HG03469 (cell line): ENCODE results near the gene SMU1.
"Not testable (repeated sequence)": the region's sequence is repeated elsewhere in the genome, so short reads cannot be mapped to it uniquely, and the experiment has no call there.

Experiments used
- ATAC-seq: cut with Tn5 transposase; IDR thresholded peaks from one replicate; pipeline ENCODE4 v1.9.1; 2021; ENCODE audit warnings: mild to moderate bottlenecking, moderate library complexity, moderate number of reproducible peaks; ENCODE audit not compliant: unreplicated experiment

SMU1 gene

DNA sequence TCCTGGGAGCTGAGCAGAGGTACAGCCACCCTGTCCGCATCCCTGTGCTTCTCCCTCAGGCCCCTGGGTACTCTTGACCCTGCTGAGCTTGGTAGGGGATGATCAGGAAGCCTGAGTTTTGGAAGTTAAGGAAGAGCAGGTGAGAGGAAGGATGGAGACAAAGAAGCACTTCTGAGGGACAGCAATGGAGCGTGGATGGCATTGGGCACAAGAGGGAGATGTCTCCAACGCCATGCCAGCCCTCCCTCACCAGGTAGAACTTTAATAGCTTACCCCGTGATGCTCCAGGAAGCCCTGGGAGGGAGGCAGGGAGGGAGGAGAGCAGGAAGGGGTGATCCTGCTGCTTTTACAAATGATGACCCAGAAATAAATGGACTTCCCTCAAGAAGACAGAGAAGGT, 29.9 kb upstream of the SMU1 start:
- no peak for ATAC-seq

DNA sequence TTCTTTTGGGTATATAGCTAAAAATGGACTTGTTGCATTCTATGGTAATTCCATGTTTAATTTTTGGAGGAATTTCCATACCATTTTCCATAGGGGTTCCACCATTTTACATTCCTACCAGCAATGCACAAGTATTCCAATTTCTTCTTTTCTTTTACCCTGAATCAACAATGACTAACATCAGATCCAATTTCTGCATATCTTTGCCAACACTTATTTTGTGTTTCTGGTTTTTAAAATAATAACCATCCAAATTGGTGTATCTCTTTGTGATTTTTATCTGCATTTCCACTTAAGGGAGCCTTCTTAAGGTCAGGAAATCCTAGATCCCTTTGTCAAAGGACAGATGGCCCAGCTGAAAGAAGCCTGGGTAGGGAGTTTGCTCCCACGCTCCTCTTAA, 29.5 kb upstream of the SMU1 start:
- ATAC-seq: no peak

DNA sequence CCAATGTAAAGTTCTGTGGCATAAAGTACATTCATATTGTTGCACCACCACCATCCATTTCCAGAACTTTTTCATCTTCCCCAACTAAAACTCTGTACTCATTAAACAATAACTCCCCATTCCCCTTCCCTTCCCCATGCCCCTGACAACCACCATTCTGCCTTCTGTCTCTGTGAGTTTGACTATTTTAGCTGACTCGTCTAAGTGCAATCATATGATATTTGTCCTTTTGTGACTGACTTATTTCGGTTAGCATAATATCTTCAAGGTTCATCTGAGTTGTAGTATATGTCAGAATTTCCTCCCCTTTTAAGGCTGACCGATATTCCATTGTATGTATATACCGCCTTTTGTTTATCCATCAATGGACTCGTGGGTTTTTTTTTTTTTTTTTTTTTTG, 29.0 kb upstream of the SMU1 start:
- ATAC-seq: no peak

DNA sequence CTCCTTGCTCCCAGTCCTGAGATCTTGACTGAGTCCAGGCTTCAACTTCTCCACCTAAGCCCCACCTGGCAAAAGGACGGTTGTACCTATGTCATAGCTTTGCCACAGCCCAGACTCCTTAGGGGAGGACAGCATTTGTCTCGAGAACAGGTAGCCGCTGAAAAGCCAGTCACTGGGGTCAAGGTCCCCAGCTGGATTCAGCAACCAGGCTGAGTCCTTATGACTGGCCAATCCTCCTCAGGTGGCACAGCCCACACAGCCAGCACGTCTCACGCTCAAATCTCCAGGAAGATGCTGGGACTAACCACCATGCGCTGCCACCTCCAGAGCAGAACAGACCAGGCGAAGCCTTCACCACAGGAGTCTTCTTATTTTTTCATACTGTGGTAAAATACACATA, 27.9 kb upstream of the SMU1 start:
- ATAC-seq: no peak

DNA sequence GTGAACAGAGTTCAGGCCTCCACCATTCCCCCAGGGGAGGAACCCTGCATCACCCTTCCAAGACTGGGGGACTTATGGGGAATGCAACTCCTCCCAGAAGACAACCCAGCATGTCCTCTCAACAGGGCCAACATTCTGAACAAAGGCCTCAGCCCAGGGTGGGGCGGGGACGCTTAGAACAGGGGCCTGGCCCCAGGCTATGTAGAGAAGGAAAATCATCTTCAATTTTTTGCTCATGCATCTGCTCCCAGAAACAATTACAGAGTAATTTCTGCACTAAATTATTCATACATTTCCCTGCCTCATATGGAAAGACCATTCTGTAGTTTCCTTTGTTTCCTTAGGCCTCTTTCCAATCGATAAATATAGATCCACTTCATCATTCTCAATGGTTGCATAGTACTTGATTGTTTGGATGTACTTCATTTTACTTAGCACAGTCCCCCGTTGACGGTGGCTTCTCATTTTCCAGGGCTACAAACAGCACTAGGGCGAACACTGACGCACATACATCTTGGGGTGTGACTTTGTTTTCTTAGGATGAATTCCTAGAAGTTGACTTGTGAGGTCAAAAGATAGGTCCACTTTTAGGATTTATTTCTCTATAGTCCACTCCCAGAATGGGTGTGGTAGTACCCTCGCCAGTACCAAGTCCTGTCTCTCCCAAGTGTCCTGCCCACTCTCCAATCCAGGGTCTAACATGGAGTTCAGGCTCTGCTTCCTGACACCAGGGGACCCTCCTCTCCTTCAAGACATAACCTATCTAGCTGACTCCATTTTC, 27.2 kb upstream of the SMU1 start:
- ATAC-seq: no peak

DNA sequence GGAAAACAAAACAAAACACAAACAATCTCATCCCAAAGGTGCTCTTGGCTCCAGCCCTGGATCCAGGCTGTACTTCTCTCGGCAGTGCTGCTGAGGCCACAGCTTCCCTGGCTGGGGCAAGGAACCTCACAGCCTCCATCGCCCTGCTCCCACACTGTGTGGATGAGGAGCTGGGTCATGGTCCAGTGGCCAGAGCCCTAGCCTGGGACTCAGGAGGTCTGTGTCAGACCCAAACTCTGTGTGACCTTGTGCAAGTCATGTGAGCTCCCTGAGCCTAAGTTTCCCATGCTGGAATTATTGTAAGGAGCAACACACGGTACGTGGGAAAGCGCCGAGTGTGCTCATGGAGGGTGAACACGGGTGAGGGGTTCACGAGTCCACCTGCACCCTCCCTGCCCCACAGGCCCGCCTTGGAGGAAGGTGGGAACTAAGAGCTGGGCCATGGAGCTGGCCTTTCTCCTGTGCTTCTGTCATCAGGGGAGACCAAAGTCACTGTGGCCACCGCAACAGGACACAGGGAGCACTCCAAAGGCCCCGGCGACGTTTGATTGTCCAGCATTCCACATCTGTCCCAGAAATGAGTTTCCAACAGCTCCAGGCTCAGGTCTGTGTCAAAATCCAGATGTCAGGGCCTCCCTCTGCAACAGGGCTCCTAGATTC, 26.2 kb upstream of the SMU1 start:
- ATAC-seq: no peak

DNA sequence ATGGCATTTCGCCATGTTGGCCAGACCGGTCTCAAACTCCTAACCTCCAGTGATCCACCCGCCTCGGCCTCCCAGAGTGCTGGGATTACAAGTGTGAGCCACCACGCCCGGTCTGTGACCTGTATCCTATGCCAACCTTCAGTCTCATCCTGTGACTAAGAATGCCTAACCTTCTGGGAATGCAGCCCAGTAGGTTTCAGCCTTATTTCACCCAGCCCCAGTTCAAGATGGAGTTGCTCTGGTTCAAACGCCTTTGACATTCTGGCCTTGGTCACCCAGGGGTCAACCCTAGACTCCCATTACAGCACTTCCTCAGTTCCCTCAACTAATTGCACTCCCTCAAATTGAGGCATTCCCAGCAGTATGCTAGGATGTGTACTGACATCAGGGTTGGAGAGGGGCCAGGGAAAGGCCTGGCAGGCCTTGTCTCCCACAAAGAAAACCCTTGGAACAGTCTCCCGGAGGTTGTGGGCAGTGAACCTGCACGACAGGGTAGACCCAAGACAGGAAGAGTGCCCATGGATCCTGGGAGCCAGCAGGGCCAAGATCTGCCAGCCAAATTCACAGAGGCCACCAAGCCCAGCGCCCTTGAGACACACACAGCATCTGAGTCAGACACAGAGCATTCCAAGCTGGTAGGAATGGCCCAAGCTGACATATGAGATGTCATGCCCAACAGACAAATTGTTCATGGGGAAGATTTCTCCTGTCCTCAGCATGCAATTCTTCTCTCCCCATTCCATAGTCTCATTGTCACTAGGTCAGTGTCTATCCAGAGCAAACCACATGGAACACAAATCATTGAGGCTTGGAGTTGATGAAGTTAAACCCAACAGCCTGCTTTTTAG, 24.9 kb upstream of the SMU1 start:
- no peak for ATAC-seq

DNA sequence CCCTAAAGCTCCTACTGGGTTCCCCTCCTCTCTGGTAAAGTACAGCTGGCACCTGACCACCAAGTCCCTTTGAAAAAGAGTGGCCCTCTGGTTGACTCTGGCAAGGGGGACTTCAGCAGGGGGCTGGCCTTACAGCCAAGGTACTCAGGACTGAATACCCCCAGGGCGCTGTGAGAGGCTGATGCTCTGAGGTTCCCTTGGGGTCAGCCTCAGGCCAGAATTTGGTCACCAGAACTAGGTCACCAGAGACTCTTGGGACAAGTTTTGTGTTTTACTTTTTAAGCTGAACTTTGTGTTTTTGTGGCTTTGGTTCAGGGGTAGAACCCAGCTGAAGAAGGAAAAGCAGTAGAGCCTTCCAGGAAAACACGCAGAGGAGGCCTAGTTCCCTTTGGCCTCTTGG, 23.3 kb upstream of the SMU1 start:
- no peak for ATAC-seq

DNA sequence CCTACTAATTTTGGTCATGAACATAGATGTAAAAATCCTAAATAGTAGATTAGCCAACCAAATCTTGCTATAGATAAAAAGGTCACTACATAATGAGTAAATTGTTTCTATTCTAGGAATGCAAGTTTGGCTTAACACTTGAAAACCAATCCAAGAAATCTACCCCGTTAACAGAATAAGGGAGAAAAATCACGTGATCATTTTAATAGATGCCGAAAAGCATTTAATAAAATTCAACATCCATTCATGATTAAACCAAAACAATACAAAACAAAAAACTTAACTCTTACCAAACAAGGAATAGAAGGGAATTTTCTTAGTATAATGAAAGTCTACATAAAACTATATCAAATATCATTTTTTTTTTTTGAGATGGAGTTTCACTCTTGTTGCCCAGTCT, 20.7 kb upstream of the SMU1 start:
- no peak for ATAC-seq

DNA sequence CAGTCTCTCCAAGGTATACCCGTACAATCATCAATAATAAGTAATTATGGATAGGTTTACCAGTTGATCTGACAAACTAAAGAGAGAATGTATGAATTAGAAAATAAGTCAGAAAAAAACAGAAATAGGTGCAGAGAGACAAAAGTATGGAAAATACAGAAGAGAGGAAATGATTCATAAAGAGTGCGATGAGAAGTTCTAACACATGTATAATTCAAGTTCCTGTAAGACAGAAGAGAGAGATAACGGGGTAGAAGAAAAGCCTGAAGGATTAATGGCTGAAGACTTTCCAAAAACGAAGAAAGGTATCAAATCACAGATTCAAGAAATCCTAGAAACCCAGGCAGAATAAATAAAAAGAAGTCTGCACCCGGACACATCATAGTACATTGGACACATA, 16.2 kb upstream of the SMU1 start:
- ATAC-seq: no peak

DNA sequence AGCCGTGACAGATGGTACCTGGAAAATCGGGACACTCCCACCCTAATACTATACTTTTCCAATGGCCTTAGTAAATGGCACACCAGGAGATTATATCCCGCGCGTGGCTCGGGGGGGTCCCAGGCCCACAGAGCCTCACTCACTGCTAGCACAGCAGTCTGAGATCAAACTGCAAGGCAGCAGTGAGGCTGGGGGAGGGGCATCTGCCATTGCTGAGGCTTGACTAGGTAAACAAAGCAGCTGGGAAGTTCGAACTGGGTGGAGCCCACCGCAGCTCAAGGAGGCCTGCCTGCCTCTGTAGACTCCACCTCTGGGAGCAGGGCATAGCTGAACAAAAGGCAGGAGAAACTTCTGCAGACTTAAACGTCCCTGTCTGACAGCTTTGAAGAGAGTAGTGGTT, 9.2 kb upstream of the SMU1 start:
- ATAC-seq: not testable (repeated sequence)

DNA sequence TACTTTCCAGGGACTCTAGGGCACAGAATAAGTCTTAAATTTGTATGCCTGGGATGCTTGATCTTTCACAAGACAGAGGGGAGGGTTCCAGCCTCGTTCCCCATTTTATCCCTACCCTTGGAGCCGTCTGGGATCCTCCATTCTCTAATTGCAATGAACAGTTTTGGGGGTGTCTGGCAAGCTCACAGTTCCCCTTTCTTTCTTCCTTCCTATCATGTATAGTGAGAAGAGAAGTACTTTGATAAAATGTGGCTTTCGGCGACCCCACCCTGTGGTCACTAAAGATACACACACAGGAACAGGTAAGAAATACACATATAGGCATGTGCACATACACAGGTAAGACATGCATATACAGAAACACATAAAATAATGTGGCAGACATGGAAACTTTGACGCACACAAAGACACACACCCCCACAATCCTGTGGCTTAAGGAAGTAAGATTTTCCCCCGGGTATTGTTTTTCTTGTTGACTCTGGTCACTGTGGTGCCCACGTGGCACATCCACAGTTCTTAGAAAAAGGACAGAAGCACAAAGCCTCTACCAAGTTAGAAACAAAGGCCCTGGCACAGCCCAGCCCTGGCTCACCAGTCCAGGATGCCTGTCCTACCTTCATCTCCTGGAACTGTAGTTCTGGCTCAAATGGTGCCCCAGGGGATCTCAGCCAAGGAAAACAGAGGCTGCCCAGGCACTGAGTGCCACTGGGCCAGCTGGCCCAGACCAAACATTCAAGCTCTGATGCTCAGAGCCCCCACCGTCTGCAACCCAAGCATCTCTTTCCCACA, 6.3 kb upstream of the SMU1 start:
- ATAC-seq: no peak

DNA sequence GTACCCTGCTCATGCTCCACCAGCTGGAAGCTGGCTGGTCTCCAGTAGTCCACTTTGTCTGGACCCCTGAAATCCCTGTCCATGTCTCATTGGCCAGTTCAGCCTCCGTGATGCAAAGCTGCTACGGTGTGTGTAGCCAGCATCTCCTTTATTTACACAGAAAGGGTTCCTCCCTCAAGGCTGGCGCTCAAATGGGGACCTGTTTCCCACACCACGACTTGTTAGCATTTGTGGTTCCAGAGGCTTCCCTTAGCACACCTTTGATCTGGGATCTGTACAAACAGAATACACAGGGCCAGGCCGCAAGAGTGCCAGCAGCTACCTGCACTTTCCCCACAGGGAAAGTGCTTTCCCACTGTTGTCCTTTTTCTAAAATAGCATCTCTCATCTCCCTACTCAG, 5.7 kb upstream of the SMU1 start:
- ATAC-seq: no peak

DNA sequence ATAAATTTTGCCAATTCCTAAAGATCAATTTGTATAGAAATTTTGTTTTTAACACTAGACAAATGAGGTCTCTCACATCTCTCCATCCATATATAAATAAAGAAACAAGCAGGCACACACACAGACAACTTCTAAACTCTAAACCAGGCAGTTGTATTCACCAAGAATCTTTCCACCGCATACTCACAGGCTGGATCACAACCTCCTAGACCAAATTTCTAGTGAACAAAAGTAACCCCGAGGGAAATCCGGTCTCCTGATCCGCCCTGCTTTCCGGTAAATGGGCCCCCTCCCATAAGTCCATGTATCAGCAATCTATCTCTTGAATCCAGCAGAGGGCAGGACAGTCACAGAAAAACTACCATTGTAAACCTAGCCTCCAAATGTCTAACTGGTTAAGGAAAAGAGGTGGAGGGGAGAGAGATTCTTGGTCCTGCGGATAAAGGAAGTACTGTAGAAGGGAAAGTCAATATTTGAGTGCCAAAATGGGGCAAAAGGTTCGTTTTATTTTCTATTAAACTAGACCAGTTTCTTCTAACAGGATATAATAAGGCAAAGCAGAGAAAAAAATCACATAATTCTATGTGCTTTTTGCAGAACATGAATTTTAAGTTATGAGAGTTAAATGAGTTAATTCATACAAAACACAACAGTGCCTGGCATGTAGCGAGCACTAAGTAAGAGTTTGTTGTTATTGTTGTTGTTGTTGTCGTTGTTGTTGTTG, 4.8 kb upstream of the SMU1 start:
- ATAC-seq: no peak

DNA sequence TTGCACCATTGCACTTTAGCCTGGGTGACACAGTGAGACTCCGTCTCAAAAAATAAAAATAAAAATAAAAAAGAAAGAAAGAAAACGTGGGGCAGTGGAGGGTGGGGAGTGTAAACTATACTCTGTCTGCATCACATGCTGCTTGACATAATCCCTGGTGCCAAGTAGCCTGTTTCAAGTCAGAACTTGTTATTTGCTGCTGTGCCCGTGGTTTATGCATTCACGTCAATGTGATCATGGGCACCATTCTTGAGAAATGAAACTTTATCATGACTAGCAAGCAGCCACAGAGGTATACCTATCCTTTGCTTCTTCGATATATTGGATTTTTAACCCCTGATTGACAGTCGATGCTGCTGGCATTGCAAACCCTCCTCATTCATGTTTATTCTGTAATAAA, 4.1 kb upstream of the SMU1 start:
- ATAC-seq: no peak

DNA sequence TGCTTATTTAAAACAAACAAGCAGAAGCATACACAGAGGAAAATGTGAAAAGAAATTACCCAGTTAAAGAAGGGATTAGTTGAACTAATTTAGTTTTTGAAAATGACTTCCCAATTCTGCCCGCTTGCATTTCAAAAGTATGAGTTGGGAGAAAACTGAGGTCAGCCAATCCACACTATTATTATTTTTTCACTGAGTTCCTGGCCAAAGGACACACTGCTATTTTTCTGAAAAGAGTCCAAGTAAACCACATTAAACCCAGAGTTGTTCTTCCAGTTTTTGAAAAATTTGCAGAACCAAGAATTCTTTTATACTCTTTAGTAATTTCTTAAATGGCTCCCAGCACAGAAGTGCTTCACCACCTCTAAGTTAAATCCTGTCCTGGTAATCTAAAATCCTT, 7.5 kb downstream of the SMU1 start:
- no peak for ATAC-seq

DNA sequence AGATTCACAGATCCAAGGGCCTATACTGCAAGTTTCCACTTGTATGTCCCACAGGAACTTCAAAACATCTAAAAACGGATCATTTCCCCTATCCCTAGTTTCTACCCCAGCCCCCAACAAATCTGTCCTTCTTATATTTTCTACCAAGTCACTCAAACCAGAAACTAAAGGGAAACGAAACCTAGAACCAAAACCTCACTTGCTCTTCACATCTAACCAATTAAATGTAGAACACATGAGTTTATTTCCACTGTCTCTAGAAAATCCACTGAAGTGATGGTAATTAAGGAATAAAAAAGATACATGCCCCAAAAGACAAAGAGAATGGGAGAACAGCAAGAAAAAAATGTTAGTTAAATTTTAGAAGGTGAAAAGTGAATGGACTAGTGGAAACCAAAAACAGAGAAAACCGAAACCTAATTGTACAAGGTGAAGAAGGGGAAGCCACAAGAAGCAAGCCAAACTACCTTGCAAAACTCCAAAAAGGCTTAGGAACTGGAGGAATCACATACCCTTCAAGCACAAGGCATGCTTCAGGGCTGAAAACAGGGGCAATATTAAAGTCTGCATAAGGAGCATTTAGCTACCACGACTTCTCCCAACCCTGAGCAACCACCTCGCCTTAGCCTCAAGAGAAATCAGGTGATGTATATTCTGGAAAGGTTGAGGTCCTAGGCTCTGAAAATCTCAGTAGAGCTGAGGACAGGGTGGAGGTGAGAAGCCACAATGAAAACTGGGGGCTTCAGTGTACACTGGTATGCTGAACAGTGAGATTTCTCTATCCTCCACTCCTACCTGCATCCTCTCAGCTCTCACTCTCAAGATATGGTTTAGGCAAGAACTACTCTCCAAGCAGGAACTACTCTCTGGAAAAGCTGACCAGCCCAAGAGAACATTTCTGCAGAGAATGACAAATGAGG, 11.1 kb downstream of the SMU1 start:
- ATAC-seq: peak; percentile 56

DNA sequence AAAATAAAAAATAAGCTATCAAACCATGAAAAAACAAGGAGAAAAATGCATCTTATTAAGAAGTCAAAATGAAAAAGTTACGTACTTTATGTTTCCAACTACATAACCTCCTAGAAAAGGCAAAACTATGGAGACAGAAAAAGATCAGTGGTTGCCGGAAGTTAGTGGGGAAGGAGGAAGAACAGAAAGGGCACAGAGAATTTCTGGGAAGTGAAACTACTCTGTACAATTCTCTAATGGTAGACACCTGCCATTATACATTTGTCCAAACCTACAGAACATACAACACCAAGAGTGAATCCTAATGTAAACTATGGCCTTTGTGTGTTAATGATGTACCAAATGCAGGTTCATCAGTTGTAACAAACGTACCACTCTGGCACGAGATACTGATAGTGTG, 25.3 kb downstream of the SMU1 start:
- no peak for ATAC-seq

DNA sequence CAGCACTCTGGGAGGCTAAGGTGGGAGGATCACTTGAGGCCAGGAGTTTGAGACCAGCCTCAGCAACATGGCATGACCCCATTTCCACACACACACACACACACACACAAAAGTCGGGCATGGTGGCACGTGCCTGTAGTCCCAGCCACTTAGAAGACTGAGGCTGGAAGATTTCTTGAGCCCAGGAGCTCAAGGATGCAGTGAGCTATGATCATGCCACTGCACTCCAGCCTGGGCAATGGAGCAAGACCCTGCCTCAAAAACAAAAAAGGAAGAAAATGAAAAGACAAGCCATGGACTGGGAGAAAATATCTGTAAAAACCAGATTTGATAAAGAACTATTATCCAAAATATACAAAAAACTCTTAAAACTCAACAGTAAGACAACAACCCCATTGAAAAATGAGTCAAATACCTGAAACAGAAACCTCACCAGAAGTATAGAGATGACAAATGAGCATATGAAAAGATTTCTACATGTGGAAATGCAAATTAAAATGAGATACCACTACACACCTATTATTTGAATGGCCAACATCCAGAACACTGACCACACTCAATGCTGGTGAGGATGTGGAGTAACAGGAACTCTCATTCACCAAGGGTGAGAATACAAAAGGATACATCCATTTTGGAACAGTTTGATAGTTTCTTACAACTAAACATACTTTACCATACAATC, 26.7 kb downstream of the SMU1 start:
- ATAC-seq: peak; percentile 83
